Measurements from ENCODE around the gene MID1. TPM values are rescaled to one million over a fixed set of nuclear protein-coding genes. Genes with fewer than 3 reads are reported as not detected.

MID1 gene
- total RNA-seq, 5 donors from 2014 or later (not counting 1 experiment from before 2014, with no cell fraction given), result 0.09 to 0.29 (median 0.10) TPM; not detected in 2

- 83% methylated on average over 3 of the region's 4 CpGs for WGBS (ENCODE audit: insufficient coverage)
- no peaks in the 10 kb centered on the region for H3K36me3 ChIP-seq (ENCODE audit: control insufficient read depth in 2 of 2, extremely low read depth in 1 of 2, insufficient read depth in 1 of 2, low read length in 1 of 2)
- POLR2A ChIA-PET, result no interaction called here
- H3K27me3 Mint-ChIP-seq, result peaks cover 10 to 43% of the 10 kb centered on the region in 2 donors
- H3K36me3 Mint-ChIP-seq, result no peaks in the 10 kb centered on the region
- H3K27ac Mint-ChIP-seq, result no peak overlapping the region
- H3K4me3 Mint-ChIP-seq, result no peak overlapping the region
- no peaks in the 10 kb centered on the region for H3K4me1 Mint-ChIP-seq
- no peaks in the 10 kb centered on the region for H3K9me3 ChIP-seq
- H3K4me3 ChIP-seq (ENCODE audit: control insufficient read depth in 1 of 2, extremely low read depth in 1 of 2, low read length in 1 of 2), result no peak overlapping the region
- peaks cover 2% of the 10 kb centered on the region in 2 experiments for H3K27me3 ChIP-seq (replicated peaks in 1 of 2; ENCODE audit: control insufficient read depth in 2 of 2, extremely low read depth in 1 of 2, insufficient read depth in 2 of 2, low read length in 1 of 2)
- H3K27ac ChIP-seq (ENCODE audit: low read length), result no peak overlapping the region
- CTCF ChIA-PET, result no interaction called here
- ATAC-seq (replicated peaks in 1 of 4), result no peak
- no peaks in the 10 kb centered on the region for H3K9me3 Mint-ChIP-seq
- DNase-seq, result no peak
- H3K4me1 ChIP-seq (ENCODE audit: control insufficient read depth in 1 of 2, extremely low read depth in 1 of 2, insufficient read depth in 2 of 2, low read length in 2 of 2), result no peaks in the 10 kb centered on the region
Observed at GRCh38 chrX:10612215-10612614, 8.2 kb downstream of the MID1 start.

- WGBS (ENCODE audit: insufficient coverage), result no CpG with 5 or more reads among the region's 4 CpGs
Observed at GRCh38 chrX:10611441-10612090, 8.8 kb downstream of the MID1 start.

DNA sequence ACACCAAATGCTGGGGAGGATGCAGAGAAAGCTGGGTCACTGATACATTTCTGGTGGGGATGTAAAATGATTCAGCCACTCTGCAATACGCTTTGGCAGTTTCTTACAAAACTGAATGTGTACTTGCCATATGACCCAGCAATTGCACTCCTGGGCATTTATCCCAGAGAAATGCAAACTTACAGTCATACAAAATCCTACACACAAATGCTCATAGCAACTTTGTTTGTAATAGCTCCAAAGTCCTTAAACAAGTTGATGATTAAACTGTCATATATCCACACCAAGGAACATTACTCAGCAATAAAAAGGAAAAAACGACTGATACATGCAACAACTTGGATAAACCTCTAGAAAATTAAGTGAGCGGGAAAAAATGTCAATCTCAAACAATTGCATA lies 12.3 kb downstream of the MID1 start:
- CTCF ChIA-PET, result interaction anchor here in 1 of 2 donors (0.7 kb wide), 1 partner anchor 194 kb away, joined by 7 read pairs; no protein-coding TSS in a partner anchor
- Histone ChIP-seq H3K4me1 (ENCODE audit: control insufficient read depth in 1 of 2, extremely low read depth in 1 of 2, insufficient read depth in 2 of 2, low read length in 2 of 2) (no peaks in the 10 kb centered on the region), H3K27ac (ENCODE audit: low read length) (no peak overlapping the region), H3K9me3 (no peaks in the 10 kb centered on the region), H3K36me3 (ENCODE audit: control insufficient read depth in 2 of 2, extremely low read depth in 1 of 2, insufficient read depth in 1 of 2, low read length in 1 of 2) (no peaks in the 10 kb centered on the region), H3K27me3 (replicated peaks in 1 of 2; ENCODE audit: control insufficient read depth in 2 of 2, extremely low read depth in 1 of 2, insufficient read depth in 2 of 2, low read length in 1 of 2) (peaks cover 0 to 2% of the 10 kb centered on the region in 2 experiments), H3K4me3 (ENCODE audit: control insufficient read depth in 1 of 2, extremely low read depth in 1 of 2, low read length in 1 of 2) (no peak overlapping the region)
- H3K4me1 Mint-ChIP-seq, result no peaks in the 10 kb centered on the region
- no peak for ATAC-seq (replicated peaks in 1 of 4)
- no peak overlapping the region for H3K4me3 Mint-ChIP-seq
- H3K9me3 Mint-ChIP-seq, result no peaks in the 10 kb centered on the region
- DNase-seq, result no peak
- POLR2A ChIA-PET, result no interaction called here
- no peaks in the 10 kb centered on the region for H3K36me3 Mint-ChIP-seq
- no CpG with 5 or more reads among the region's 3 CpGs for WGBS (ENCODE audit: insufficient coverage)
- H3K27ac Mint-ChIP-seq, result no peak overlapping the region
- peaks cover 0 to 22% of the 10 kb centered on the region in 2 donors for H3K27me3 Mint-ChIP-seq

More at GRCh38 chrX:10611441-10612090, 8.8 kb downstream of the MID1 start:
- H3K27me3 Mint-ChIP-seq, result peaks cover 6 to 39% of the 10 kb centered on the region in 2 donors
- ChIA-PET CTCF (no interaction called here), POLR2A (no interaction called here)
- Histone ChIP-seq H3K27ac (ENCODE audit: low read length) (no peak overlapping the region), H3K36me3 (ENCODE audit: control insufficient read depth in 2 of 2, extremely low read depth in 1 of 2, insufficient read depth in 1 of 2, low read length in 1 of 2) (no peaks in the 10 kb centered on the region), H3K4me1 (ENCODE audit: control insufficient read depth in 1 of 2, extremely low read depth in 1 of 2, insufficient read depth in 2 of 2, low read length in 2 of 2) (no peaks in the 10 kb centered on the region), H3K27me3 (replicated peaks in 1 of 2; ENCODE audit: control insufficient read depth in 2 of 2, extremely low read depth in 1 of 2, insufficient read depth in 2 of 2, low read length in 1 of 2) (peaks cover 2% of the 10 kb centered on the region in 2 experiments), H3K9me3 (no peaks in the 10 kb centered on the region), H3K4me3 (ENCODE audit: control insufficient read depth in 1 of 2, extremely low read depth in 1 of 2, low read length in 1 of 2) (no peak overlapping the region)
- H3K4me3 Mint-ChIP-seq, result no peak overlapping the region
- H3K27ac Mint-ChIP-seq, result no peak overlapping the region
- H3K4me1 Mint-ChIP-seq, result no peaks in the 10 kb centered on the region
- no peaks in the 10 kb centered on the region for H3K9me3 Mint-ChIP-seq
- ATAC-seq (replicated peaks in 1 of 4) (no peak), DNase-seq (no peak)
- no peaks in the 10 kb centered on the region for H3K36me3 Mint-ChIP-seq

DNA sequence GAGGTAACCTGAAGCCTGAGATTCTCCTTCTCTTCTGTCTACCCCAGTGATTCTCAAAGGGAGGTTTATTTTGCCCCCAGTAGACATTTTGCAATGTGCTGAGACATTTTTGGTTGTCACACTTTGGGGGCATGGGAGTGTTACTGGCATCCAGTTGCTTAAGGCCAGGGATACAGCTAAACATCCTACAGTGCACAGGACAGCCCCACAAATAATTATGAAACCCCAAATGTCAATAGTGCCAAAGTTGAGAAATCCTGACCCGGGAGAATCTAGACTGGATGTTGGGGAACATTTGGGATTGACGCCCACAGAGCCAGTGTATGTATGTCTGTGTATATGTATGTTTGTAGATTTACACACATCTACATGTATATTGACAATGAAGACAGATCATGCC lies 13.2 kb downstream of the MID1 start:
- DNase-seq (no peak), ATAC-seq (replicated peaks in 1 of 4) (no peak)
- Mint-ChIP-seq H3K27me3 (peaks cover 0 to 22% of the 10 kb centered on the region in 2 donors), H3K4me1 (no peaks in the 10 kb centered on the region), H3K27ac (no peak overlapping the region), H3K4me3 (no peak overlapping the region), H3K36me3 (no peaks in the 10 kb centered on the region), H3K9me3 (no peaks in the 10 kb centered on the region)
- Histone ChIP-seq H3K27ac (ENCODE audit: low read length) (no peak overlapping the region), H3K27me3 (replicated peaks in 1 of 2; ENCODE audit: control insufficient read depth in 2 of 2, extremely low read depth in 1 of 2, insufficient read depth in 2 of 2, low read length in 1 of 2) (peaks cover 0 to 2% of the 10 kb centered on the region in 2 experiments), H3K4me1 (ENCODE audit: control insufficient read depth in 1 of 2, extremely low read depth in 1 of 2, insufficient read depth in 2 of 2, low read length in 2 of 2) (no peaks in the 10 kb centered on the region), H3K36me3 (ENCODE audit: control insufficient read depth in 2 of 2, extremely low read depth in 1 of 2, insufficient read depth in 1 of 2, low read length in 1 of 2) (no peaks in the 10 kb centered on the region), H3K9me3 (no peaks in the 10 kb centered on the region), H3K4me3 (ENCODE audit: control insufficient read depth in 1 of 2, extremely low read depth in 1 of 2, low read length in 1 of 2) (no peak overlapping the region)
- ChIA-PET CTCF (no interaction called here), POLR2A (no interaction called here)
- WGBS (ENCODE audit: insufficient coverage), result no CpG with 5 or more reads among the region's 2 CpGs

DNA sequence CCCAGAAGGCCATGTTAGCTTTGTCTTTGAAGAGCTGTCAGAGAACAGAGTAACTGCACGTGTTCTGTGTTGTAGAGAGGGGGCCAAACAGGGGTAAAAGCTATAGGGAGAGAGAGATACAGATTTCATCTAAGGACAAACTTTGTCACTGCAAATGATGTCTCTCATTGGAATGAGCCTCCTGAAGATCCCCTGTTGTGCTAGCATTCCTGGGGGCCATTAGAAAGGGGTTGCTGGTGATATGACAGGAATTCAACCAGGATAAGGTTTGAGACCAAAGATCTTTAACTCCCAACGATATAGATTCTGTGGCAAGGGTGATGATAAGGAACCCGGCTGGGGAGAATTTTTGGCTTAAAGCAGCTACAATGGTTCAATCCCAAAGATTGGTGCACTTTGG lies 16.8 kb downstream of the MID1 start:
- Histone ChIP-seq H3K9me3 (no peaks in the 10 kb centered on the region), H3K36me3 (ENCODE audit: control insufficient read depth in 2 of 2, extremely low read depth in 1 of 2, insufficient read depth in 1 of 2, low read length in 1 of 2) (no peaks in the 10 kb centered on the region), H3K27ac (ENCODE audit: low read length) (no peak overlapping the region), H3K4me3 (ENCODE audit: control insufficient read depth in 1 of 2, extremely low read depth in 1 of 2, low read length in 1 of 2) (no peak overlapping the region), H3K4me1 (ENCODE audit: control insufficient read depth in 1 of 2, extremely low read depth in 1 of 2, insufficient read depth in 2 of 2, low read length in 2 of 2) (no peaks in the 10 kb centered on the region), H3K27me3 (replicated peaks in 1 of 2; ENCODE audit: control insufficient read depth in 2 of 2, extremely low read depth in 1 of 2, insufficient read depth in 2 of 2, low read length in 1 of 2) (no peaks in the 10 kb centered on the region)
- Mint-ChIP-seq H3K27ac (no peak overlapping the region), H3K36me3 (no peaks in the 10 kb centered on the region), H3K9me3 (no peaks in the 10 kb centered on the region), H3K4me3 (no peak overlapping the region), H3K27me3 (peaks cover 0 to 14% of the 10 kb centered on the region in 2 donors), H3K4me1 (no peaks in the 10 kb centered on the region)
- ChIA-PET POLR2A (no interaction called here), CTCF (no interaction called here)
- DNase-seq (no peak), ATAC-seq (replicated peaks in 1 of 4) (no peak)
- 20% methylated on average over 1 of the region's 3 CpGs for WGBS (ENCODE audit: insufficient coverage)

- Histone ChIP-seq H3K9me3 (no peaks in the 10 kb centered on the region), H3K36me3 (ENCODE audit: control insufficient read depth in 2 of 2, extremely low read depth in 1 of 2, insufficient read depth in 1 of 2, low read length in 1 of 2) (no peaks in the 10 kb centered on the region), H3K4me1 (ENCODE audit: control insufficient read depth in 1 of 2, extremely low read depth in 1 of 2, insufficient read depth in 2 of 2, low read length in 2 of 2) (no peaks in the 10 kb centered on the region), H3K27ac (ENCODE audit: low read length) (no peak overlapping the region), H3K4me3 (ENCODE audit: control insufficient read depth in 1 of 2, extremely low read depth in 1 of 2, low read length in 1 of 2) (no peak overlapping the region), H3K27me3 (replicated peaks in 1 of 2; ENCODE audit: control insufficient read depth in 2 of 2, extremely low read depth in 1 of 2, insufficient read depth in 2 of 2, low read length in 1 of 2) (no peaks in the 10 kb centered on the region)
- DNase-seq, result no peak
- H3K27me3 Mint-ChIP-seq, result peaks cover 0 to 8% of the 10 kb centered on the region in 2 donors
- H3K4me3 Mint-ChIP-seq, result no peak overlapping the region
- ATAC-seq (replicated peaks in 1 of 4), result no peak
- ChIA-PET CTCF (no interaction called here), POLR2A (interaction anchor here in 1 of 2 donors (0.5 kb wide), 1 partner anchor 199 kb away, joined by 3 read pairs; no protein-coding TSS in a partner anchor)
- no peak overlapping the region for H3K27ac Mint-ChIP-seq
- no peaks in the 10 kb centered on the region for H3K36me3 Mint-ChIP-seq
- no peaks in the 10 kb centered on the region for H3K9me3 Mint-ChIP-seq
- no peaks in the 10 kb centered on the region for H3K4me1 Mint-ChIP-seq
- WGBS (ENCODE audit: insufficient coverage), result no CpG with 5 or more reads among the region's 2 CpGs
Observed at GRCh38 chrX:10602646-10603045, 17.7 kb downstream of the MID1 start.
